Measurements from ENCODE around the gene SASH1. TPM values are rescaled to one million over a fixed set of nuclear protein-coding genes. Genes with fewer than 3 reads are reported as not detected.

The SASH1 gene
- total RNA-seq, 1 experiment from 2014 or later = 9.8 TPM

- Histone ChIP-seq H3K9me2 (replicated peaks; ENCODE audit: low read length) (no peaks in the 10 kb centered on the region), H3K4me3 (ENCODE audit: low read length) (no peak overlapping the region), H3K9me3 (ENCODE audit: low read length) (no peaks in the 10 kb centered on the region), H3K36me3 (ENCODE audit: low read depth, low read length) (no peaks in the 10 kb centered on the region), H2AFZ (ENCODE audit: low read length) (no peak overlapping the region), H3F3A (ENCODE audit: low read length, unreplicated experiment) (no peaks in the 10 kb centered on the region), H3K9ac (ENCODE audit: low read length) (no peak overlapping the region), H3K4me1 (ENCODE audit: insufficient read depth, low read length) (no peaks in the 10 kb centered on the region), H3K4me2 (ENCODE audit: low read length) (no peak overlapping the region), H3K27me3 (ENCODE audit: low read length) (no peaks in the 10 kb centered on the region), H4K20me1 (ENCODE audit: low read length) (no peaks in the 10 kb centered on the region), H3K27ac (ENCODE audit: low read length) (no peak overlapping the region), H3K79me2 (ENCODE audit: low read length) (no peaks in the 10 kb centered on the region)
- intact Hi-C loops (cut with micrococcal nuclease) = no loop called here
- ChIA-PET CTCF (no interaction called here), POLR2A (ENCODE audit: unreplicated experiment) (no interaction called here)
- DNase-seq = no peak
- BruUV-seq (replicated peaks) = no TSS peak
- TF ChIP-seq CTCF (conservative IDR thresholded peaks at IDR 0.05; ENCODE audit: low read depth, low read length) = no peak
- no peak for TF ChIP-seq EZH2 (IDR thresholded peaks at IDR 0.05; ENCODE audit: low read length, unreplicated experiment)
- no peak for TF ChIP-seq EZH2phosphoT487 (IDR thresholded peaks at IDR 0.05; ENCODE audit: borderline replicate concordance, low read length)
- no peak for ATAC-seq
Observed at GRCh38 chr6:148383658-148384368, 41.2 kb downstream of the SASH1 start.

- intact Hi-C loops (cut with micrococcal nuclease) = no loop called here
- Histone ChIP-seq H3F3A (ENCODE audit: low read length, unreplicated experiment) (no peaks in the 10 kb centered on the region), H3K36me3 (ENCODE audit: low read depth, low read length) (no peaks in the 10 kb centered on the region), H4K20me1 (ENCODE audit: low read length) (no peaks in the 10 kb centered on the region), H3K4me2 (ENCODE audit: low read length) (no peak overlapping the region), H3K9me2 (replicated peaks; ENCODE audit: low read length) (no peaks in the 10 kb centered on the region), H3K27ac (ENCODE audit: low read length) (no peak overlapping the region), H3K9me3 (ENCODE audit: low read length) (no peaks in the 10 kb centered on the region), H3K9ac (ENCODE audit: low read length) (no peak overlapping the region), H3K79me2 (ENCODE audit: low read length) (no peaks in the 10 kb centered on the region), H2AFZ (ENCODE audit: low read length) (no peak overlapping the region), H3K4me1 (ENCODE audit: insufficient read depth, low read length) (no peaks in the 10 kb centered on the region), H3K4me3 (ENCODE audit: low read length) (no peak overlapping the region), H3K27me3 (ENCODE audit: low read length) (no peaks in the 10 kb centered on the region)
- ChIA-PET CTCF (no interaction called here), POLR2A (ENCODE audit: unreplicated experiment) (no interaction called here)
- no TSS peak for BruUV-seq (replicated peaks)
- DNase-seq = no peak
- TF ChIP-seq EZH2phosphoT487 (IDR thresholded peaks at IDR 0.05; ENCODE audit: borderline replicate concordance, low read length) = no peak
- ATAC-seq = no peak
Observed at GRCh38 chr6:148385379-148385778, 42.7 kb downstream of the SASH1 start.

GRCh38 chr6:148388521-148388920 lies 45.9 kb downstream of the SASH1 start:
- no peak overlapping the region for H3K4me2 ChIP-seq (ENCODE audit: low read length)
- H4K20me1 ChIP-seq (ENCODE audit: low read length) = no peaks in the 10 kb centered on the region
- no peak for DNase-seq
- POLR2A ChIA-PET (ENCODE audit: unreplicated experiment) = no interaction called here
- CTCF ChIA-PET = no interaction called here
- no peaks in the 10 kb centered on the region for H3K4me1 ChIP-seq (ENCODE audit: insufficient read depth, low read length)
- no peak overlapping the region for H2AFZ ChIP-seq (ENCODE audit: low read length)
- H3K27me3 ChIP-seq (ENCODE audit: low read length) = no peaks in the 10 kb centered on the region
- H3K9ac ChIP-seq (ENCODE audit: low read length) = no peak overlapping the region
- BruUV-seq (replicated peaks) = no TSS peak
- H3F3A ChIP-seq (ENCODE audit: low read length, unreplicated experiment) = no peaks in the 10 kb centered on the region
- H3K27ac ChIP-seq (ENCODE audit: low read length) = no peak overlapping the region
- H3K36me3 ChIP-seq (ENCODE audit: low read depth, low read length) = no peaks in the 10 kb centered on the region
- no peaks in the 10 kb centered on the region for H3K79me2 ChIP-seq (ENCODE audit: low read length)
- H3K9me3 ChIP-seq (ENCODE audit: low read length) = no peaks in the 10 kb centered on the region
- H3K4me3 ChIP-seq (ENCODE audit: low read length) = no peak overlapping the region
- intact Hi-C loops (cut with micrococcal nuclease) = no loop called here
- TF ChIP-seq CTCF (conservative IDR thresholded peaks at IDR 0.05; ENCODE audit: low read depth, low read length) = no peak
- no peak for TF ChIP-seq EZH2phosphoT487 (IDR thresholded peaks at IDR 0.05; ENCODE audit: borderline replicate concordance, low read length)
- TF ChIP-seq EZH2 (IDR thresholded peaks at IDR 0.05; ENCODE audit: low read length, unreplicated experiment) = no peak
- no peak for ATAC-seq
- no peaks in the 10 kb centered on the region for H3K9me2 ChIP-seq (replicated peaks; ENCODE audit: low read length)

Data from PC-3 (cell line).